Activated CD4-positive, alpha-beta T cell treated with anti-CD3 and anti-CD28 coated beads for 36 hours (primary cell): Measurements from ENCODE around the gene MAGI1. TPM values are rescaled to one million over a fixed set of nuclear protein-coding genes. Genes with fewer than 3 reads are reported as not detected.
"Not testable (repeated sequence)": the region's sequence is repeated elsewhere in the genome, so short reads cannot be mapped to it uniquely, and the experiment has no call there.

Experiments
- ATAC-seq: fragments of 200-7000 bp; cut with Tn5 transposase; one replicate; pipeline ENCODE4 v1.10.0; 2021; ENCODE audit warnings: mild to moderate bottlenecking, moderate library complexity
- CTCF ChIA-PET: fragments of 350-600 bp; sonication (Branson Sonifier 250); formaldehyde crosslinking; loops from one replicate; lab custom pipeline; 2021; ENCODE audit warnings: antibody characterized with exemption; lab: Charles Lee
- POLR2A ChIA-PET: fragments of 350-600 bp; sonication (Branson Sonifier 250); formaldehyde crosslinking; loops from one replicate; lab custom pipeline; 2021; ENCODE audit warnings: antibody characterized with exemption, inconsistent platforms; lab: Charles Lee
- DNase-seq: peaks from one replicate; pipeline ENCODE4 v3.0.0-alpha.2; 2020
- H3K27ac Mint-ChIP-seq: one replicate; pipeline ENCODE4 v1.8.0; 2021; ENCODE audit warnings: mixed read lengths
- H3K27me3 Mint-ChIP-seq: one replicate; pipeline ENCODE4 v1.8.0; 2021; ENCODE audit warnings: mixed read lengths
- H3K36me3 Mint-ChIP-seq: one replicate; pipeline ENCODE4 v1.8.0; 2021; ENCODE audit warnings: low read depth, mixed read lengths
- H3K4me1 Mint-ChIP-seq: one replicate; pipeline ENCODE4 v1.8.0; 2021; ENCODE audit warnings: mixed read lengths
- H3K4me3 Mint-ChIP-seq: one replicate; pipeline ENCODE4 v1.8.0; 2021; ENCODE audit warnings: mild to moderate bottlenecking, moderate library complexity, mixed read lengths
- H3K9me3 Mint-ChIP-seq: one replicate; pipeline ENCODE4 v1.8.0; 2021; ENCODE audit warnings: low read depth, mixed read lengths
- intact Hi-C, 2 experiments: fragments of 100-400 bp; cut with DNase I in 1 of 2; cut with micrococcal nuclease in 1 of 2; formaldehyde crosslinking; loops; one replicate each; pipeline versions ENCODE4 v1.14.2 to v1.15.1; 2022 to 2024; cut with DNase I, micrococcal nuclease
- total RNA-seq, 2 experiments: library from RNA; stranded (reverse); gene quantifications; one replicate each; pipeline ENCODE4 v1.2.3, GENCODE V29; 2021

MAGI1 gene
- total RNA-seq, 2 experiments from 2014 or later = 0.09 to 0.18 TPM

DNA sequence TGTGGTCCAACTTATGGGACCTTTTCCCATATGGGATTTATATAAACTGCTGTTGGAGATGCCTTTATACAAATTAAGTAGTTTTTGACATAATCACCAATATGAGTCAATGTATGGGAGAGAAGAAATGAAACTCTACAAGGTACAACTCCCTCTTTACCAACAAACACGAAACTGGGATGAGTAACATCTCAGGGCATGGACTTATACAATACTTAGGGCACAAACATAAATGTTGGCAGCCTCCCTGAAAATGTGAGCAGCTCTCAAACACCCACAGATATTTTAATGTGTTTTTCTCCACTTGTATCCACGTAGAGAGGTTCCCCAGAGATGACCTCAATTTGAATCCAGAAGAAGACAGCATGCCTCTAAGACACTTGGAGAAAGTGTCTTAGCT lies 161.6 kb downstream of the MAGI1 start:
- ChIA-PET POLR2A (no interaction called here), CTCF (no interaction called here)
- Mint-ChIP-seq H3K4me1 (no peaks in the 10 kb centered on the region), H3K9me3 (no peaks in the 10 kb centered on the region), H3K36me3 (no peaks in the 10 kb centered on the region), H3K27ac (no peak overlapping the region), H3K4me3 (no peak overlapping the region), H3K27me3 (peaks cover 2% of the 10 kb centered on the region)
- ATAC-seq (no peak), DNase-seq (no peak)
- intact Hi-C loops = no loop called here

DNA sequence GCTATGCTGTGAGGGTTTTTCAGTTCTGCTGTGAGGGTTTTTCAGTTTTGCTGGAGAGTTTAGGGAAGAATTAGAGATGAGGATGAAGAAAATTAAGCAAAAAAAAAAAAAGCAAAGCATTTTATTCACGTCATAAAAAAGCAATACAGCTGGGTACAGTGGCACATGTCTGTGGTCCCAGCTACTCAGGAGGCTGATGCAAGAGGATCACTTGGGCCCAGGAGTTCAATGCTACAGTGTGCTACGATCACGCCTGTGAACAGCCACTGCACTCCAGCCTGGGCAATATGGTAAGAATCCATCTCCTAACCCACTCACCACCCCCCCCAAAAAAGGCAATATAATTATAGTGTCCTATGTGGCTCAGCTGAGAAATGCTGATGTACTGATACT lies 162.7 kb downstream of the MAGI1 start:
- CTCF ChIA-PET = no interaction called here
- Mint-ChIP-seq H3K9me3 (no peaks in the 10 kb centered on the region), H3K36me3 (no peaks in the 10 kb centered on the region), H3K4me1 (no peaks in the 10 kb centered on the region), H3K4me3 (no peak overlapping the region), H3K27ac (no peak overlapping the region), H3K27me3 (peaks cover 2% of the 10 kb centered on the region)
- intact Hi-C loops = no loop called here
- ATAC-seq (no peak), DNase-seq (no peak)
- POLR2A ChIA-PET = interaction anchor here (0.5 kb wide), 1 partner anchor 168 kb away, joined by 4 read pairs; no protein-coding TSS in a partner anchor

DNA sequence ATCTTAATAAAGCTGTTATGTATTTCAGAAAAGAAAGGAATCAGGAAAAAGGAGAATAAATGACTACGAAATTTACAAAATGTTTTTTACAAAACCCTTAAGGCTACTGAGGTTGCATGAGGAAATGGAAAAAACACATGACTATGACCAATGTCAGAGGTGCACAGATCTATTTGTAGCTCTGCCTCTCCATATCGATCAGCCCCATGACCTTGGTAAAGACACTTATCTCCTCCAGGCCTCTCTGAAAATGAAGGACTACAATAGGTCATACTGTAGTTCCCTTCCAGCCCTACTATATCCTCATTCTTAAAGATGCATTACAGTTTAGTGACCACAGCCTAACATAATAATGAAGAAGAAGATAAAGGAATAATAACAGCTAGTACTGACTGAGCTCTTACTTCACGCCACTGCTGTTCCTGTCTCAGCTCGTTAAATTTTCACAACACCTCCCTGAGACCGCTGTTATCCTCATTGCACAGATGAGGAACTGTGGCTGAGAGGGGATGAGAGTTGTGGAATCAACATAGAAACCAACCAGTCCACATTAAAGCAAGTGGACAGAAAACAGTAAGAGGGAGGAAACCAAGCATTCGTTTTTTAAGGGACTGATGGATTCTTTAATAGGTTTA lies 163.2 kb downstream of the MAGI1 start:
- DNase-seq = no peak
- Mint-ChIP-seq H3K4me1 (no peaks in the 10 kb centered on the region), H3K4me3 (no peak overlapping the region), H3K27me3 (peaks cover 2% of the 10 kb centered on the region), H3K27ac (no peak overlapping the region), H3K36me3 (no peaks in the 10 kb centered on the region), H3K9me3 (no peaks in the 10 kb centered on the region)
- ChIA-PET POLR2A (interaction anchor here (0.5 kb wide), 1 partner anchor 169 kb away, joined by 4 read pairs; no protein-coding TSS in a partner anchor), CTCF (interaction anchor here (0.6 kb wide), 1 partner anchor 765 kb away, joined by 4 read pairs; no protein-coding TSS in a partner anchor)
- no peak for ATAC-seq
- intact Hi-C loops = no loop called here

DNA sequence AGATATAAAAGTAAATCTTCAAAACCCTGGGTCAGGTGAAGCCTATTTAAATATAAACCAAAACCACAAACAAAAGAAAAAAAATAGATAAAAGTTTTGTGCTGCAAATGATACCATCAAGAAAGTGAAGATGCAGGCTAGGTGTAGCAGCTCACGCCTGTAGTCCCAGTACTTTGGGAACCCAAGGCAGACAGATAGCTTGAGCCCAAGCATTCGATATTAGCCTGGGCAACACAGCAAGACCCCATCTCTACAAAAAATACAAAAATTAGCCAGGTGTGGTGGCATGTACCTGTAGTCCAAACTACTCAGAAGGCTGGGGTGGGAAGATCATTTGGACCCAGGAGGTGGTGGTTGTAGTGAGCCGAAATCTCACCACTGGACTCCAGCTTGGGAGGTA lies 164.8 kb downstream of the MAGI1 start:
- ATAC-seq (no peak), DNase-seq (no peak)
- H3K4me1 Mint-ChIP-seq = no peaks in the 10 kb centered on the region
- CTCF ChIA-PET = no interaction called here
- intact Hi-C loops = no loop called here
- H3K27me3 Mint-ChIP-seq = peaks cover 2% of the 10 kb centered on the region
- POLR2A ChIA-PET = no interaction called here
- no peak overlapping the region for H3K4me3 Mint-ChIP-seq
- H3K27ac Mint-ChIP-seq = no peak overlapping the region
- no peaks in the 10 kb centered on the region for H3K36me3 Mint-ChIP-seq
- no peaks in the 10 kb centered on the region for H3K9me3 Mint-ChIP-seq

DNA sequence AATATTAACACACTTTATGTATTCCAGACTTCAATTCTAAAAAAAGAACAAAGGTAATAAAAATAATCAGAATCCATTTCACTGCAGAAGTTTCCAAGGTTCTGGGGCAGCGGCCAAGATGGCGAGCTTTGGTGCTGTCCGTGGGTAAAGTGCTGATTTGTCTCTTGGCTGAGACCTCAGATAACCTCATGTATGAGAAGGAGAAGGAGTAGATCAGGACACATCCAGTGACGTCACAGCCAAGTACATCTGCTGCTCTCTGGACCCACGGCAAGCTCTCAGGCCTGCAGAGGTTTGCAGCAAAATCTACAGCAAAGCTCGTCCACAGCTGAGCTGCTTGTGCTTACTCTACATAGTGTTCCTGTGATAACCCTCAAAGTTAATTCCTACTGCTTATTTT lies 165.7 kb downstream of the MAGI1 start:
- peaks cover 3% of the 10 kb centered on the region for H3K27me3 Mint-ChIP-seq
- intact Hi-C loops = no loop called here
- POLR2A ChIA-PET = no interaction called here

DNA sequence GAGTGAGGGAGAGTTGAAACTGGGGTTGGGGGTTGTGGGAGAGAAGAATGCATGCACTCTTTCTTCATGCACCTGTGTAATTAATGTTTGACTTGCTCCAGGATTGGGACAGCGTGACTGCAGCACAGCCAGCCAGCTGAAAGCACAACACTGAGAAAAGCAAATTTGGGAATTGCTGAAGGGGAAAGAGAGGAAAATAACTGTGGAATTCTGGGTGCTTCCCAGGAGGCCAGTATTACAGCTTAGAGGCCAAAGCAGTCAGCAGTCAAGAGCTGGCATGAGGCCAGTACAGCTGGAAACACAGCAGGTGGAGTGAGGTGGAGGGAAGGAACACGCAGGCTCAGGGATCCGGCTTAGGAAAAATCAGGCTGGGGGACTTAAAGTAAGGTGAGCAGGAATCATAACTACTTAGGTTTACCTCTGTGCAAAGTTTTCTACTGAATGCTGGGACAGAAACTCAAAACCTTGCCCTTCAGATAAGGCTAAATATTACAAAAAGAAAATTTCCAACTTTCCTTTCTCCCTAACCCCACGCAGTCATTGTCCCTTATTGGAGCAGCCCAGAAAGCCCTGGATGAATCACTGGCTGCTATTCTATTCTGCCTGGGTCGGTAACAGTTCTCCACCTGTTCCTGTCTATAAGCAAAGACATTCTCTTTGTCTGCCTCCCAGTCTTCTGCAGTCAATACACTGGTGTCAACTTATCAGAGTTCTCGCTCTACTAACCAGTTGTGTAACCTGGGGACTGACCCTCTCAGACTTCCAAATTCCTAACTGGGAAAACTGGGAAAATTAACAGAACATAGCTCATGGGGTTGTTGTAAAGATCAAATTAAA lies 167.2 kb downstream of the MAGI1 start:
- CTCF ChIA-PET = no interaction called here
- POLR2A ChIA-PET = no interaction called here
- Mint-ChIP-seq H3K9me3 (no peaks in the 10 kb centered on the region), H3K4me1 (no peaks in the 10 kb centered on the region), H3K27me3 (peaks cover 4% of the 10 kb centered on the region), H3K4me3 (no peak overlapping the region), H3K27ac (no peak overlapping the region), H3K36me3 (no peaks in the 10 kb centered on the region)
- intact Hi-C loops = no loop called here
- ATAC-seq (no peak), DNase-seq (no peak)

More for the DNA sequence above, 165.7 kb downstream of the MAGI1 start:
- Mint-ChIP-seq H3K27ac (no peak overlapping the region), H3K4me3 (no peak overlapping the region), H3K4me1 (no peaks in the 10 kb centered on the region), H3K9me3 (no peaks in the 10 kb centered on the region), H3K36me3 (no peaks in the 10 kb centered on the region)
- CTCF ChIA-PET = no interaction called here
- ATAC-seq = no peak
- no peak for DNase-seq

DNA sequence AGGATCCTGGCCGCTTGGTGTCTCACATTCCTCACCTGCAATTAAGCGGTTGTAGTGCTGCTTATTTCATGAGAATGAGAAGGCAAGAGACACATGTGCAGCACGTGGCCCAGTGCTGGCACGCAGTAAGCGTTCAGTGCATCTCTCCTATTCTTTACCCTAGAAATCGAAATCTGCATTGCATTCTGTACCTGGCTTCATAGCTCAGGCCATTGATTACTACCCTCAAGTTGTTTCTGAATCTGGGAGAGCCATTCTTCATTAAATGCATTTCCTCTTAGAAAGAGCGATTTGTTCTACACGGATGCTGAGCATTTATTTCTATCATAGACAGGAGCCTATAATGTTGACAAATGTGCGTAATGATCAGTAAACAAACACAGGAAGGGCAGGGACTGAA lies 168.9 kb downstream of the MAGI1 start:
- ChIA-PET CTCF (no interaction called here), POLR2A (no interaction called here)
- Mint-ChIP-seq H3K9me3 (no peaks in the 10 kb centered on the region), H3K27me3 (peaks cover 4% of the 10 kb centered on the region), H3K27ac (no peak overlapping the region), H3K4me1 (no peaks in the 10 kb centered on the region), H3K4me3 (no peak overlapping the region), H3K36me3 (no peaks in the 10 kb centered on the region)
- DNase-seq (no peak), ATAC-seq (no peak)
- intact Hi-C loops = no loop called here

DNA sequence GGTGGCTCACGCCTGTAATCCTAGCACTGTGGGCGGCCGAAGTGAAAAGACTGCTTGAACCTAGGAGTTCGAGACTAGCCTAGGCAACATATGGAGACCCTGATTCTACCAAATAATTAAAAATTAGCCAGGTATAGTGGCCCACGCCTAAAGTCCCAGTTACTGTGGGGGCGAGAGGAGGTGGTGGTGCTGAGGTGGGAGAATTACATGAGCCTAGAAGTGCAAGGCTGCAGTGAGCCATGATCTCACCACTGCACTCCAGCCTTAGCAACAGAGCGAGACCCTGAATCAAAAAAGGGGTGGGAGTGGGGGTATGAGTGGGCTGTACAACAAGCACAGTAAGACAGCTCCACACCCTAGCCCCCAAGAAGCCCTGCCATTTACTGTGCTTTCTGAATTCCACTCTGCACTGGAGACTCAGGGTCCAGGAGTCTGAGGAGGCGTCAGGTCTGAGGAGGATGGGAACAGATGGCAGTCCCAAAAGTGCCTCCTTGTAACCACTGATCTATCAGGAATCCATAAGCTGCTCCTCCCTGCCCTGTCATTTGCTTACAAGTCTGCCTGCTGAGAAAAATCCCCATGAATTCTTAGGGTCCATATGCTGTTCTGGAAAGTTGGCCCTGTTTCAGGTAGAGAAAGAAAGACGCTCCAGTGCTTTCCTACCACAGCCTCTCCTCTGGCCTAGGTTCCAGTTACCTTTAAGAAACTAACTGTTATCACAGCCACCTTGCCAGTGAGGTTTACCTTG lies 171.1 kb downstream of the MAGI1 start:
- intact Hi-C loops = no loop called here
- CTCF ChIA-PET = interaction anchor here (0.6 kb wide), 1 partner anchor 1582 kb away, joined by 3 read pairs; no protein-coding TSS in a partner anchor
- Mint-ChIP-seq H3K27ac (no peak overlapping the region), H3K4me3 (no peak overlapping the region), H3K9me3 (no peaks in the 10 kb centered on the region), H3K27me3 (peaks cover 4% of the 10 kb centered on the region), H3K4me1 (no peaks in the 10 kb centered on the region), H3K36me3 (no peaks in the 10 kb centered on the region)
- POLR2A ChIA-PET = no interaction called here
- ATAC-seq (no peak), DNase-seq (no peak)

DNA sequence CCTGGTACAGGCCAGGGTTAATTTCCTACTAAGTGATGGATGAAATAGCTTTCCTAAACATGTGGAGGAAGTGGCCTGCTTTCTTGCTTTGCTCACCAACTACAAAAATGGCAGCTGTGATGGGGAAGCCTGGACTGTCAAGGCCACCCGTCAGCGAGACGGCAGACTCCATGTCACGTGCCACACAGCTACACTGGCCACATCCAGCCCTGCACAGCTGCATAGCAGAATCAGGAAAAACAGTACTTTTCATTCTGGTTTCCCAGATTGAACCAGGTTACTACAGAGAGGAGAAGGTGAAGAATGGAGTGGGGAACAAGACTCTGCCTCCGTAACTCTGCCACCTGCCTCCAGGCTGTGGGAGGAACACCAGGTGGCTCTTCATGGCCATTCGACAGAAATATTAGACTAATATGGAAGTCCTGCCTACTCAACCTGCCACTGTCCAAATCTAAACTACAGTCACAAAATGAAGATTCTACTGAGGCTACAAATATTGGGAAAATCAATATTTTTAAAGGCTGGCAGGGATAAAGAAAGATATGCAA lies 174.3 kb downstream of the MAGI1 start:
- intact Hi-C loops = no loop called here
- POLR2A ChIA-PET = no interaction called here
- ATAC-seq (no peak), DNase-seq (no peak)
- Mint-ChIP-seq H3K4me1 (no peaks in the 10 kb centered on the region), H3K36me3 (no peaks in the 10 kb centered on the region), H3K27ac (no peak overlapping the region), H3K9me3 (no peaks in the 10 kb centered on the region), H3K27me3 (peaks cover 3% of the 10 kb centered on the region), H3K4me3 (no peak overlapping the region)
- CTCF ChIA-PET = no interaction called here

DNA sequence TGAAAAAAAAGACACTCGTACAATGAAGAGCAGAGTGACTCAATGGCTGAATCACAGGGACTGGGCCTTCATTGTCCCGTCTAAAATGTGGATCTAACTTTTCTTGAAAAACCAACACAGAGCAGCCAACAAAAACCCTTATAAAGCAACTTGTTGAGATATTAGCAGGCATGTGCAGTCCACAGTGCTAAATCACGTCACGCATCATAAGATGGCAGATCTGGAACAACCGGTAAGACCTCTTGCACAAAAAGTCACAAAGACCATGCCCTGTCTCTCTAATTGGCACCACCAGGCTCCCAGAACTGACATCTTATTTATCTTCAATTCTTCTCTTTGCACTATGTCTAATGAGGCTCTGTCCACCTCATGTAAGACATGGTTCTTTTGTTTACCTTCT lies 177.0 kb downstream of the MAGI1 start:
- H3K4me3 Mint-ChIP-seq = no peak overlapping the region
- H3K36me3 Mint-ChIP-seq = no peaks in the 10 kb centered on the region
- ATAC-seq (no peak), DNase-seq (no peak)
- ChIA-PET POLR2A (no interaction called here), CTCF (no interaction called here)
- no peaks in the 10 kb centered on the region for H3K9me3 Mint-ChIP-seq
- H3K27me3 Mint-ChIP-seq = no peaks in the 10 kb centered on the region
- H3K4me1 Mint-ChIP-seq = no peaks in the 10 kb centered on the region
- intact Hi-C loops = no loop called here
- no peak overlapping the region for H3K27ac Mint-ChIP-seq

DNA sequence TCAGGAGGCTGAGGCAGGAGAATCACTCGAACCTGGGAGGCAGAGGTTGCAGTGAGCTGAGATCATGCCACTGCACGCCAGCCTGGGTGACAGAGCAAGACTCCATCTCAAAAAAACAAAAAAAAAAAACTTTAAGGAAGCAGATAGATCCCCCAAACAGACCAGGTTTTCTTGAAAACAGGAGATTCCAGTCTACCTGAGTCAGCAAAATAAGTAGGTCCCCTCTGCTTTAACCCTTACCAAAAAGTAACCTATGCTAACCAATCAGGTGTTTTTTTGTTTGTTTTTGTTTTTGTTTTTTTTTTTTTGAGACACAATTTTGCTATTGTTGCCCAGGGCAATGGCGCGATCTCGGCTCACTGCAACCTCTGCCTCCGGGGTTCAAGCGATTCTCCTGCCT lies 179.1 kb downstream of the MAGI1 start:
- H3K27ac Mint-ChIP-seq, DNase-seq, H3K36me3 Mint-ChIP-seq, intact Hi-C loops, H3K4me1 Mint-ChIP-seq, POLR2A ChIA-PET, CTCF ChIA-PET, H3K27me3 Mint-ChIP-seq, ATAC-seq, H3K4me3 Mint-ChIP-seq, H3K9me3 Mint-ChIP-seq: not testable (repeated sequence)
